T-cell (primary cell): ENCODE results near the gene SELENOV. TPM values are rescaled to one million over a fixed set of nuclear protein-coding genes. Genes with fewer than 3 reads are reported as not detected.

ENCODE experiments used
- ATAC-seq, 4 experiments: fragments of 200-7000 bp in 3 of 4; fragments of 150-1000 bp in 1 of 4; cut with Tn5 transposase; replicated peaks in 1 of 4; 1 replicate in 3 of 4; 2 replicates in 1 of 4; pipeline ENCODE4 v1.10.0; 2021; ENCODE audit warnings: moderate library complexity in 3 of 4, mild to moderate bottlenecking in 2 of 4, moderate number of reproducible peaks in 1 of 4
- CTCF ChIA-PET, 2 donors: fragments of 300-600 bp; sonication (Branson Sonifier 250); formaldehyde crosslinking; loops; one replicate each; lab custom pipeline; 2022; ENCODE audit warnings: antibody characterized with exemption in 2 of 2; lab: Charles Lee
- POLR2A ChIA-PET, 2 donors: fragments of 300-600 bp; sonication (Branson Sonifier 250); formaldehyde crosslinking; loops; one replicate each; lab custom pipeline; 2022; ENCODE audit warnings: antibody characterized with exemption in 2 of 2; lab: Charles Lee
- DNase-seq, 35 experiments: peaks; one replicate each; pipeline versions ENCODE4 v3.0.0 to v3.0.0-alpha.2; 2013 to 2023
- H3K27ac ChIP-seq: one replicate; pipeline ENCODE4 v1.5.1; 2013; ENCODE audit warnings: low read length
- H3K27me3 ChIP-seq, 2 experiments: replicated peaks in 1 of 2; 1 replicate in 1 of 2; 2 replicates in 1 of 2; pipeline versions ENCODE4 v1.6.1 to v1.7.0; 2013; ENCODE audit warnings: low read length in 1 of 2, mixed read lengths in 1 of 2; ENCODE audit not compliant: control insufficient read depth in 2 of 2, insufficient read depth in 2 of 2; ENCODE audit errors: extremely low read depth in 1 of 2
- H3K36me3 ChIP-seq, 2 donors: 1 replicate in 1 of 2; 2 replicates in 1 of 2; pipeline versions ENCODE4 v1.6.1 to v1.7.0; 2013; ENCODE audit warnings: low read length in 1 of 2; ENCODE audit not compliant: control insufficient read depth in 2 of 2, insufficient read depth in 1 of 2; ENCODE audit errors: extremely low read depth in 1 of 2
- H3K4me1 ChIP-seq, 2 experiments: 1 replicate in 1 of 2; 2 replicates in 1 of 2; pipeline versions ENCODE4 v1.6.1 to v1.7.0; 2013; ENCODE audit warnings: low read length in 2 of 2, mixed read lengths in 1 of 2; ENCODE audit not compliant: insufficient read depth in 2 of 2, control insufficient read depth in 1 of 2; ENCODE audit errors: extremely low read depth in 1 of 2
- H3K4me3 ChIP-seq, 2 donors: 1 replicate in 1 of 2; 2 replicates in 1 of 2; pipeline versions ENCODE4 v1.5.1 to v1.7.0; 2013; ENCODE audit warnings: mild to moderate bottlenecking in 2 of 2, low read length in 1 of 2, moderate library complexity in 1 of 2; ENCODE audit not compliant: control insufficient read depth in 1 of 2; ENCODE audit errors: extremely low read depth in 1 of 2
- H3K9me3 ChIP-seq: 2 replicates; pipeline ENCODE4 v1.7.0; 2013
- H3K27ac Mint-ChIP-seq, 2 donors: one replicate each; pipeline ENCODE4 v1.8.0; 2020 to 2021; ENCODE audit warnings: mild to moderate bottlenecking in 2 of 2, mixed read lengths in 2 of 2
- H3K27me3 Mint-ChIP-seq, 2 donors: one replicate each; pipeline ENCODE4 v1.8.0; 2021 to 2022; ENCODE audit warnings: mixed read lengths in 2 of 2
- H3K36me3 Mint-ChIP-seq: one replicate; pipeline ENCODE4 v1.8.0; 2021; ENCODE audit warnings: mixed read lengths
- H3K4me1 Mint-ChIP-seq, 3 donors: one replicate each; pipeline ENCODE4 v1.8.0; 2020 to 2022; ENCODE audit warnings: mixed read lengths in 3 of 3, mild to moderate bottlenecking in 1 of 3
- H3K4me3 Mint-ChIP-seq, 3 donors: one replicate each; pipeline ENCODE4 v1.8.0; 2020 to 2022; ENCODE audit warnings: mild to moderate bottlenecking in 3 of 3, mixed read lengths in 3 of 3, moderate library complexity in 3 of 3
- H3K9me3 Mint-ChIP-seq, 3 donors: one replicate each; pipeline ENCODE4 v1.8.0; 2020 to 2022; ENCODE audit warnings: mixed read lengths in 3 of 3
- WGBS: methylation state at CpG from one replicate; pipeline ENCODE4 v1.1.5; 2013; ENCODE audit warnings: missing lambda C conversion rate; ENCODE audit not compliant: insufficient coverage; 5-methylcytosine and 5-hydroxymethylcytosine counted together
- total RNA-seq, 35 experiments: library from RNA in 6 of 35; stranded (reverse) in 6 of 35; fragments of 120-200 nt in 1 of 35; gene quantifications; one replicate each; pipeline versions ENCODE4 v1.2.1 to v1.2.4 and lab custom pipeline; 2013 to 2026

Gene SELENOV
- total RNA-seq, 5 donors from 2014 or later (not counting 1 experiment from before 2014, with no cell fraction given): not detected

DNA sequence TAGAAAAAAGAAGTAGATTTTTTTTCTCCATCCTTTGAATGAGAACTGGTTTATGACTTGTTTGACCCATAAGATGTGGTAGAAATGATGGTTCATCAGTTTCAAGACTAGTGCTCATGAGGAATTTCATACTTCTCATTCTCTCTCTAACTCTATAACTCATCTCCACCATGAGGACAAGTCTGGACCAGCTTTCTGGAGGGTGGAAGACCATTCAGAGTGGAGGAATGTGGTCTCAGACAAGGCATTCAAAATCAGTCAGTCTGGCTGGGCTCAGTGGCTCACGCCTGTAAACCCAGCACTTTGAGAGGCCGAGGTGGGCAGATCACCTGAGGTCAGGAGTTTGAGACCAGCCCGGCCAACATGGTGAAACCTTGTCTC is 28.5 kb downstream of the SELENOV start:
- CTCF ChIA-PET: no interaction called here
- H3K4me1 ChIP-seq: peaks cover 27 to 35% of the 10 kb centered on the region in 2 experiments
- DNase-seq (no peak), ATAC-seq (no peak)
- peaks cover 65 to 74% (median 70%) of the 10 kb centered on the region in 3 donors for H3K4me1 Mint-ChIP-seq
- H3K36me3 Mint-ChIP-seq: no peaks in the 10 kb centered on the region
- H3K36me3 ChIP-seq: no peaks in the 10 kb centered on the region
- no peaks in the 10 kb centered on the region for H3K9me3 ChIP-seq
- peak overlapping the region in 1 of 2 donors; percentile 86 for H3K27ac Mint-ChIP-seq
- no peak overlapping the region for H3K27ac ChIP-seq
- POLR2A ChIA-PET: no interaction called here
- no peaks in the 10 kb centered on the region for H3K27me3 Mint-ChIP-seq
- H3K4me3 Mint-ChIP-seq: no peak overlapping the region
- 100% methylated on average over 2 of the region's 3 CpGs for WGBS
- no peaks in the 10 kb centered on the region for H3K9me3 Mint-ChIP-seq
- no peak overlapping the region for H3K4me3 ChIP-seq
- no peaks in the 10 kb centered on the region for H3K27me3 ChIP-seq

DNA sequence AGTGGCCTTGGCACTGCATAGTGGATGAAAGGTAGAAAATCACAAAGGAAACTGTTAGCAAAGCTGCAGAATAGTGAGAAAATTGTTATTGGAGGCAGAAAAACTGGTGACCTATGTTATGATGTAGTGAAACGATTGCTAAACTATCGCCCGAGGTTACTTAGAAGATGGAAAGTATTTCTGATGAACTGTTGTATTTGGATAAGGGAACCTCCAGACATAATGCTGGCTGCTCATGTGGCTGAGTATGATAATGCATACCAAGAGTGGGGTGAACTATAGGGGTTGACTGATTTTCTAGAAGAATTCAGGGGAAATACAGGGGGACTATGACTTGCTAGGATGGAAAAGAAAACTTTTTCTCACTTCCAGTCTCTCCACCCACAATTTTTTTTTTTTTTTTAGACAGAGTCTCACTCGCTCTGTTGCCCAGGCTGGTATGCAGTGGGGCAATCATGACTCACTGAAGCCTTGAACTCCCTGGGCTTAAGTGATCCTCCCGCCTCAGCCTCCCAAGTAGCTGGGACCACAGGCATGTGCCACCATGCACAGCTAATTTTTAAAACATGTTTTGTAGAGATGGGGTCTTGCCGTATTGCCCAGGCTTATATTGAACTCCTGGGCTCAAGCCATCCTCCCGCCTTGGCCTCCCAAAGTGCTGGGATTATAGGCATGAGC is 29.4 kb downstream of the SELENOV start:
- Histone ChIP-seq H3K4me3 (no peak overlapping the region), H3K27ac (peak overlapping the region; percentile 24), H3K27me3 (no peaks in the 10 kb centered on the region), H3K4me1 (peaks cover 18 to 33% of the 10 kb centered on the region in 2 experiments), H3K9me3 (no peaks in the 10 kb centered on the region), H3K36me3 (no peaks in the 10 kb centered on the region)
- Mint-ChIP-seq H3K27ac (peak overlapping the region; percentile 71 to 86), H3K4me1 (peaks cover 58 to 65% (median 63%) of the 10 kb centered on the region in 3 donors), H3K4me3 (peak overlapping the region; percentile 29 to 45 (median 42)), H3K9me3 (no peaks in the 10 kb centered on the region), H3K36me3 (no peaks in the 10 kb centered on the region), H3K27me3 (no peaks in the 10 kb centered on the region)
- ChIA-PET POLR2A (no interaction called here), CTCF (interaction anchor here (0.6 to 1.3 kb wide), 3 partner anchors 12 to 1314 kb away, joined by 3 to 4 read pairs (median 3); partner anchors contain the start of gene EID2B (in 1 of the 2))
- ATAC-seq: peak in 3 of 4 experiments; percentile 1 to 31 (median 25)
- 87% methylated on average over 6 of the region's 7 CpGs for WGBS
- DNase-seq: peak in 1 of 35 experiments; percentile 18

DNA sequence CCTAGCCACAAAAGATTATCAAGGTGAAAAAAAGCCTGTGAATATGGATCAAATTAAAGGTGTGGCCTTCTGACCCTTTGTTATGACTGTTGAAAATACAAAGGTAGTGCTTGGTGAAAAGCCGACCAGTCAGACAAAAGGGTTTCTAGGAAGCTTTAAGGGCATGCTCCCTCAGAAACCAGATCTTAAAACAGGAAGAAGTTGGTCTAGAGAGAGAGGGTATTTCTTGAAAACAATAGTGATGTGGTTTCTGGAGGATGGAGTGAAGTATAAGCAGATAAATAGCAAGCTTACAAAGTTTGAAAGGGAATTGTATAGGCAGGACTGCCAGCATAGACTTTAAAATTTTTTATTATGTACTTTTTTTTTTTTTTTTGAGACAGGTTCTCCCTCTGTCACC is 30.0 kb downstream of the SELENOV start:
- ChIA-PET CTCF (interaction anchor here in 1 of 2 donors (0.6 to 1.3 kb wide), 2 partner anchors 12 to 528 kb away, joined by 3 to 4 read pairs; partner anchors contain the start of gene EID2B), POLR2A (interaction anchor here in 1 of 2 donors (0.6 kb wide), 1 partner anchor 274 kb away, joined by 3 read pairs; no protein-coding TSS in a partner anchor)
- H3K4me3 ChIP-seq: no peak overlapping the region
- peaks cover 18 to 32% of the 10 kb centered on the region in 2 experiments for H3K4me1 ChIP-seq
- 0% methylated on average over 1 of the region's 1 CpG for WGBS
- no peaks in the 10 kb centered on the region for H3K27me3 Mint-ChIP-seq
- ATAC-seq (peak; percentile 44 to 78 (median 68)), DNase-seq (peak in 1 of 35 experiments; percentile 47)
- peak overlapping the region; percentile 71 to 86 for H3K27ac Mint-ChIP-seq
- H3K27me3 ChIP-seq: no peaks in the 10 kb centered on the region
- no peaks in the 10 kb centered on the region for H3K9me3 Mint-ChIP-seq
- peak overlapping the region; percentile 24 for H3K27ac ChIP-seq
- no peaks in the 10 kb centered on the region for H3K9me3 ChIP-seq
- peak overlapping the region; percentile 29 to 45 (median 42) for H3K4me3 Mint-ChIP-seq
- peaks cover 58 to 65% (median 61%) of the 10 kb centered on the region in 3 donors for H3K4me1 Mint-ChIP-seq
- H3K36me3 ChIP-seq: no peaks in the 10 kb centered on the region
- H3K36me3 Mint-ChIP-seq: no peaks in the 10 kb centered on the region

DNA sequence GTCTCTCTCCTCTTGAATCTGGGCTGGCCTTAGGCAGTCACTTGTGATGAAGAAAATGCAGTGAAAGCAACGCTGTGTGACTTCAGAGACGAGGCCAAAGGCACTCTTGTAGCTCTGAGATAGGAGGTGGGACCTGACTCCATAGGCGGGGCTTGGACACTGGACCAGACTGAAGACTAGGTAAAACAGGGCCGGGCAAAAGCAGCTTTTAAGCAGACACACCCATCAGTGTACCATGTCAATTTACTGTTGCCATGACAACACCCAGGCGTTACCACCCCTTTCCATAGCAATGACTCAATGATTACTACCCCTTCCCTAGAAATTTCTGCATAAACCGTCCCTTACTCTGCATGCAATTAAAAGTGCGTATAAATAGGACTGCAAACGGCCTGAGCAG is 31.7 kb downstream of the SELENOV start:
- Mint-ChIP-seq H3K9me3 (no peaks in the 10 kb centered on the region), H3K27me3 (no peaks in the 10 kb centered on the region), H3K4me1 (peaks cover 48 to 49% (median 48%) of the 10 kb centered on the region in 3 donors), H3K36me3 (no peaks in the 10 kb centered on the region), H3K27ac (peak overlapping the region; percentile 60 to 83), H3K4me3 (peak overlapping the region in 1 of 3 donors; percentile 40)
- 76% methylated on average over 8 of the region's 8 CpGs for WGBS
- H3K27me3 ChIP-seq: no peaks in the 10 kb centered on the region
- H3K4me1 ChIP-seq: peaks cover 14 to 33% of the 10 kb centered on the region in 2 experiments
- H3K27ac ChIP-seq: no peak overlapping the region
- CTCF ChIA-PET: no interaction called here
- H3K36me3 ChIP-seq: no peaks in the 10 kb centered on the region
- ATAC-seq (no peak), DNase-seq (no peak)
- no peaks in the 10 kb centered on the region for H3K9me3 ChIP-seq
- no peak overlapping the region for H3K4me3 ChIP-seq
- POLR2A ChIA-PET: no interaction called here

DNA sequence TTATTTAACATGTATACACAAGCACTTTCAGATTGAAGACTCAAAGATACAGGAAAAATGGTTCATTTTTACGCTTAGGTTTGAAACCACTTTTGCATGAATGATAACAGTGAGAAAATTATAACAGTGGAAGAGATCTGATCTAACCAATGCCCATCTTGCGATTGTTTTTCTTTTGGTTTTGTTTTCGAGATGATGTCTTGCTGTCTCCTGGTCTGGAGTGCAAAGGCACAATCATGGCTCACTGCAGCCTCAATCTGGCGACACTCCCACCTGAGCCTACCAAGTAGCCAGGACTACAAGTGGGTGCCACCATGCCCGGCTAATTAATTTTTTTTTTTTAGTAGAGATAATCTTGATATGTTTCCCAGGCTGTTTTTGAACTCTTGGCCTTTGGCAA is 35.3 kb downstream of the SELENOV start:
- peaks cover 17 to 26% (median 24%) of the 10 kb centered on the region in 3 donors for H3K4me1 Mint-ChIP-seq
- H3K9me3 Mint-ChIP-seq: no peaks in the 10 kb centered on the region
- no peak overlapping the region for H3K27ac Mint-ChIP-seq
- DNase-seq: no peak
- Histone ChIP-seq H3K36me3 (no peaks in the 10 kb centered on the region), H3K27me3 (peaks cover 2 to 5% of the 10 kb centered on the region in 2 experiments), H3K27ac (no peak overlapping the region), H3K4me3 (no peak overlapping the region), H3K9me3 (no peaks in the 10 kb centered on the region), H3K4me1 (peaks cover 3 to 18% of the 10 kb centered on the region in 2 experiments)
- WGBS: 52% methylated on average over 2 of the region's 5 CpGs
- POLR2A ChIA-PET: no interaction called here
- ATAC-seq: no peak
- H3K4me3 Mint-ChIP-seq: no peak overlapping the region
- no peaks in the 10 kb centered on the region for H3K27me3 Mint-ChIP-seq
- CTCF ChIA-PET: no interaction called here
- no peaks in the 10 kb centered on the region for H3K36me3 Mint-ChIP-seq

DNA sequence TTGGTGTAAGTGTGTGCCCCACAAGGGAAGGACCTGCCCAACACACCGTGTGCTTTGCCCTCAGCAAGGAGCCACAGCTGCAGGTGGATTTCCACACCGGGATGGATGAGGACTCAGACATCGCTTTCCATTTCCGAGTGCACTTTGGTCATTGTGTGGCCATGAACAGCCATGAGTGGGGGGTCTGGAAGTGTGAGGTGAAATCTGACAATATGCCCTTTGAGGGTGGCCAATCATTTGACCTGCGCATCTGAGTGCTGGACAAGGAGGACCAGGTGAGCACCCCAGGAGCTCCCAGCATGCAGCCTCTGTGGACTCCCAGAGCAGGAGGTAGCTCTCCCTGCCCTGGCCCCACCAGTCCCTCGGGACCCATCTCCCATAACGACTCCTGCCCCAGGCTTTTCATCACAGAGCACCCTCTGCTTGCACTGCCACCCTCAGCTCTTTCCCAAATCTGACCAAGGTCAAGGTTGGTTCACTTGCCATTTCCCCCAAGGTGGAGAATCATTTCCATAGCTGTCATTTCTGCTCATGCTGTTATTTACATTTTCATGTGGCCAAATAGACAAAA is 38.2 kb downstream of the SELENOV start:
- 81% methylated on average over 7 of the region's 7 CpGs for WGBS
- no peak overlapping the region for H3K27ac ChIP-seq
- H3K27me3 Mint-ChIP-seq: no peaks in the 10 kb centered on the region
- peaks cover 2 to 8% of the 10 kb centered on the region in 2 experiments for H3K4me1 ChIP-seq
- no peak overlapping the region for H3K4me3 Mint-ChIP-seq
- ATAC-seq (no peak), DNase-seq (no peak)
- POLR2A ChIA-PET: no interaction called here
- peaks cover 11 to 19% (median 19%) of the 10 kb centered on the region in 3 donors for H3K4me1 Mint-ChIP-seq
- H3K36me3 ChIP-seq: no peaks in the 10 kb centered on the region
- H3K9me3 Mint-ChIP-seq: no peaks in the 10 kb centered on the region
- peaks cover 2 to 5% of the 10 kb centered on the region in 2 experiments for H3K27me3 ChIP-seq
- CTCF ChIA-PET: interaction anchor here in 1 of 2 donors (0.6 to 1.4 kb wide), 2 partner anchors 120 to 417 kb away, joined by 3 to 7 read pairs; no protein-coding TSS in a partner anchor
- no peaks in the 10 kb centered on the region for H3K9me3 ChIP-seq
- no peaks in the 10 kb centered on the region for H3K36me3 Mint-ChIP-seq
- H3K27ac Mint-ChIP-seq: no peak overlapping the region
- H3K4me3 ChIP-seq: no peak overlapping the region
